GM18505 (cell line): ENCODE data around the gene CLHC1.
"Not testable (repeated sequence)": the region's sequence is repeated elsewhere in the genome, so short reads cannot be mapped to it uniquely, and the experiment has no call there.

ENCODE experiments used
- ATAC-seq: cut with Tn5 transposase; IDR thresholded peaks from one replicate; pipeline ENCODE4 v1.9.1; 2021; ENCODE audit not compliant: unreplicated experiment
- POLR2A ChIP-seq: IDR thresholded peaks from 4 replicates; pipeline ENCODE4 v1.6.1; 2011; ENCODE audit warnings: borderline replicate concordance; ENCODE audit not compliant: insufficient read depth, insufficient read length; ENCODE audit errors: extremely low read depth

Gene CLHC1

DNA sequence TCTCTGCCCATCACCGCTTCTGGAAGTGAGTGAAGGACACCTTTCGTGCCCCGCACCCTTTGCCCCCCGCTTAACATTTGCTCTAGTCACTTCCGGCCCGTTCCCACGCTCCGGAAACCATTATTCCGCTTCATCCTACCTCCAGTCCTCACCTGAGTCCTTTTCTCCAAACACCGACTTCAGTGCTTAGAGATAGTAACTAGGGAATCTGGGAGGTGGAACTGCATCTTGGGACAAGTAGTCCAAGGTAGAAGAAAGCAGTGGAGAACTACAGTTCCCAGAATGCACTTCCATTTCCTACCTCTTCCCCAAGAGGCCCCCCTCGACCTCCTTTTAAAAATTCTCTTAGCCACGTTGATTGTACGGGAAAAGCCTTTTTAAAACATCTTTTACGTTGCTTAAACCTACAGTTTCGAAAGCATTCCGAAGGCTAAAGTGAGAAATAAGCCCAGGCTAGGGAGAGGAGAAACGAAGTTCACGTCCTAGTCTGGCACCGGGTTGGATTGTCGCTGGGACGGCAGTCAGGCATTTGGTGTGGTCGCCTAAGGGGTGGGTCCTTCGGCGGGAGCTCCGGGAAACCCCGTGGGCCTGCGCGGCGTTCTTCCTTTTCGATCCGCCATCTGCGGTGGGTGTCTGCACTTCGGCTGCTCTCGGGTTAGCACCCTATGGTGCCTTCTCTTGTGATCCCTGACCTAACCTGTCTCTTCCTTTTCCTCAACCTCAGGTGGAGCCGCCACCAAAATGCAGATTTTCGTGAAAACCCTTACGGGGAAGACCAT is at the start of gene CLHC1, which contains the start of gene RPS27A:
TSS of gene CLHC1 (minus strand) at position 210 of the 779 bp plus-strand sequence. CDS start 9,882 bp downstream, outside the sequence.
TSS of gene RPS27A (plus strand) at position 605 of the 779 bp plus-strand sequence. CDS start at position 742, 137 bp downstream.
- TF ChIP-seq POLR2A, result peak; percentile 95
- ATAC-seq, result peak; percentile 85

DNA sequence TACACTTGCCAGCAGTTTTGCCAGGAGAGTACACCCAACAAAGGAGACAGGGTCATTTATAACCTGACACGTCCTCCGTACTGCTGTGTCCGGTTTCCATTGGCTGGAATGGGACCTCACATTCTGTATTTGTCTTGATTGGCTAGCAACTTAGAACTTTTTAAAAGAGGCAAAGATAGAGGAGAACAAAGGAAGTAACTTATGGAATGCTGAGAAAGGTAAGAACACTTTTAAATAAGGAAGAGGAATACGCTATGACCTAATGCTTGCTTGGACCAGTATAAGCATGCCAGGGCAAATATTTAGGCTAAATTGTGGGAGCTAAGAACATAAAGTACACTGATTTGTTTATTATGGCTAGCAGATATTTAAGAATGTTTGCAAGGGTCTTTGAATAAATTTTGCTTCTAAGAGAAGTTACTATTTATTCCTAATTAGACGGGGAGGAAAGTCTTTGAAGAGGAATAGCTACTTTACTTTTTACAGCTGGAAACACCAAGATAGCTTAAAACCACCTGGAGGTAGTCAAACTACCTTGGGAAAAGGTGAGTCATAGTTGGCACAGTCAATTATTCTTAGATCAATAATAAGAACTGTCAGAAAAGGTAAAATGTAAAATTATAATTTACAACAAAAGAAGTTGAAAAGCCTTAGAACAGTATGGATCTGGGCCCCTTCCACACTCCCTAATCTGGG is 48.9 kb upstream of the CLHC1 start:
- not testable (repeated sequence) for ATAC-seq

DNA sequence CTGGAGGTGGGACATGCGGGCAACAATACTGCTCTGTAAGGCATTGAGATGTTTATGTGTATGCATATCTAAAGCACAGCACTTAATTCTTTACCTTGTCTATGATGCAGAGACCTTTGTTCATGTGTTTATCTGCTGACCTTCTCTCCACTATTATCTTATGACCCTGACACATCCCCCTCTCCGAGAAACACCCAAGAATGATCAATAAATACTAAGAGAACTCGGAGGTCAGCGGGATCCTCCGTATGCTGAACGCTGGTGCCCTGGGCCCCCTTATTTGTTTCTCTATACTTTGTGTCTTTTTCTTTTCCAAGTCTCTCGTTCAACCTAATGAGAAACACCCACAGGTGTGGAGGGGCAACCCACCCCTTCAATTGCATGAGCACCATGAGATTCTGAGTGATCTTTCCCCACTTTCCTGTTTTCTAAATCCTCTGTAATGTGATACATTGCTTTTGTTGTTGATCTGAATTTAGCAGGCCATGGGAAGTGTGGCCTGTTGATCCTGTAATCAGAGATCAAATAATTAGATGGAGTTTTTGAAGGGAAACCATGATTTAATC is 47.8 kb upstream of the CLHC1 start:
- not testable (repeated sequence) for ATAC-seq

DNA sequence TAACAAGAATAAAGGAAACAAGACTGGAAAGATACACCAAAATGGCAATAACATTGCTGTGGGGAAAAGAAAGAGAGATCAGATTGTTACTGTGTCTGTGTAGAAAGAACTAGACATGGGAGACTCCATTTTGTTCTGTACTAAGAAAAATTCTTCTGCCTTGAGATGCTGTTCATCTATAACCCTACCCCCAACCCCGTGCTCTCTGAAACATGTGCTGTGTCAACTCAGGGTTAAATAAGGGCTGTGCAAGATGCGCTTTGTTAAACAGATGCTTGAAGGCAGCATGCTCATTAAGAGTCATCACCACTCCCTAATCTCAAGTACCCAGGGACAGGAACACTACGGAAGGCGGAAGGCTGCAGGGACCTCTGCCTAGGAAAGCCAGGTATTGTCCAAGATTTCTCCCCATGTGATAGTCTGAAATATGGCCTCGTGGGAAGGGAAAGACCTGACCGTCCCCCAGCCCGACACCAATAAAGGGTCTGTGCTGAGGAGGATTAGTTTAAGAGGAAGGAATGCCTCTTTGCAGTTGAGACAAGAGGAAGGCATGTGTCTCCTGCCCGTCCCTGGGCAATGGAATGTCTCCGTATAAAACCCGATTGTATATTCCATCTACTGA is 47.2 kb upstream of the CLHC1 start:
- not testable (repeated sequence) for ATAC-seq

DNA sequence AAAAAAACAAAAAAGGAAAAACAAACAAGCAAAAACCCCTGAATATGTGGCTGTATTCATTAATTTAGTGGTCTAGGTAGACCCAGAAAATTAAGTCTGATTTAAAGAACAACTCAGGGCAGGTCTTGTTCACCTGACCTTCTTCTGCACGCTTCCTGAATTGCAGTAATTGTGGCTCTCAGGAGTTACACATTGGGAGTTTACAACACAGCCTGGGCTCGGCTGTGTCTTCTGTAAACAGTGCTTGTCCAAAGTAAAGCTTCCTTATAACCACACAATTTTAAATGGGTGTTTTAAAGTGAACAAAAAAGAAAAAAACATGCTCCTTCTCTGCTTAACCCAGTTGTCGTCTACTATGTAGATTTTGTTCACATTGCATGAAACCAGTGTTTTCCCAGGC is 45.2 kb upstream of the CLHC1 start:
- TF ChIP-seq POLR2A, result no peak
- ATAC-seq, result no peak

DNA sequence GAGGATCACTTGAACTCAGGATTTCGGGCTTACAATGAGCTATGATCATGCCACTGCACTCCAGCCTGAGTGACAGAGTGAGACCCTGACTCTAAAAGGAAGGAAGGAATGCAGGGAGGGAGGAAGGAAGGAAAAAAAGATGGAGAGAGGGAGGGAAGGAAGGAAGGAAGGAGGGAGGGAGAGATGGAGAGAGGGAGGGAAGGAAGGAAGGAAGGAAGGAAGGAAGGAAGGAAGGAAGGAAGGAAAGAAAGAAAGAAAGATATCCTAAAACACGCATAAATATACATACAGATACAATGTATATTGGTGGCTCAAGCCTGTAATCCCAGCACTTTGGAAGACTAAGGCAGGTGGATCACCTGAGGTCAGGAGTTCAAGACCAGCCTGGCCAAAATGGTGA is 42.3 kb upstream of the CLHC1 start:
- not testable (repeated sequence) for ATAC-seq

DNA sequence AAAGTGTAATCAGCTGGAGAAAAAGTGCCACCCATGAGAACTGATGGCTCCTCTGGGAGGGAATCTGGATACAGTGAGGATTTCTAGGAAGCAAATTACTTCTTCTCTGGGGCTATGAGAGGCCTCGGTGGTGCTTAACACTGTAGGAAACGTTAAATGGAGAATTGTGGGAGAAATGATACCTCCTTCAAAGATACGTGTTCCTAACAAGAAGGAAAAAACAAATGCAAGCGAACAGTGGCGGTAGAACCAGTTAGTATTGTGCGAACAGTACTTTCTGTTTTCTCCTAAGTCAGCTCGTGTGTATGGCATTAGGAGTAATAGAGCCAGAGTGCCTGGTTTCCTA is 37.5 kb upstream of the CLHC1 start:
- ATAC-seq, result no peak
- TF ChIP-seq POLR2A, result no peak

DNA sequence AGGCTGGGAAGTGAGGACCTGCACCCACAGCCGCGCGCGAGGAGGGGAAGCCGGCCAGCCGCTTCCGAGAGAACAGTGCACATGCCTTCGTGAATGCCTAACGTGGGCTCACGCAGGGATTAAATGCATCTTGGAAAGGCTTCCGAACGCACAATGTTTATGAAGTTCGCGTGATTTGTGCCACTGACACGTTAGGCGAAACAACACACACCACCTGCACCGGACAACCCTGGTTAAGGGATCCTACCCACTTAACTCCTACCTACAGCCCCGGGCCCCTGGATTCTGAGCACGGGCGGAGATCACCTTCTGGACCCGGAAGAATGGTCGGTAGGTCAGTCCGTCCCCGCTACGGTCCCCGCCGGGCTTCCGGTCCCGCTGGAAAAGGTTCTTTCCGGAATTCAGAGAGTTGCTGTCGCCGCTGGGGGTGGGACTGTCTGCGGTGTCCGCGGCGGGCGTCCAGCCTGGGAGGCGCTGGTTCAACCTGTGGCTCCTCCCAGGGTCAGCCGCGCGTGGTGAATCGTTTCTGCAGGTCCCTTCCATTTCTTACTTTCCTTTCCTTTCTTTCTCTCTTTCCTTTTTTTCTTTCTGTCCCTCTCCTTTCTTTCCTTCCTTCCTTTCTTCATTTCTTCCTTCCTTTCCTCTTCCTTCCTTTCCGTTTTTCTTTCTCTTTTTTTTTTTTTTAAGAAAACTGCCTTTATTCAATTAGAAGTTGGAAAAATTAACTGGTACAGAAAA is 37.0 kb upstream of the CLHC1 start, which contains the start of gene MTIF2:
TSS of gene MTIF2 (minus strand) at position 325 of the 738 bp plus-strand sequence. CDS start 5,373 bp downstream, outside the sequence.
- TF ChIP-seq POLR2A, result peak; percentile 98

DNA sequence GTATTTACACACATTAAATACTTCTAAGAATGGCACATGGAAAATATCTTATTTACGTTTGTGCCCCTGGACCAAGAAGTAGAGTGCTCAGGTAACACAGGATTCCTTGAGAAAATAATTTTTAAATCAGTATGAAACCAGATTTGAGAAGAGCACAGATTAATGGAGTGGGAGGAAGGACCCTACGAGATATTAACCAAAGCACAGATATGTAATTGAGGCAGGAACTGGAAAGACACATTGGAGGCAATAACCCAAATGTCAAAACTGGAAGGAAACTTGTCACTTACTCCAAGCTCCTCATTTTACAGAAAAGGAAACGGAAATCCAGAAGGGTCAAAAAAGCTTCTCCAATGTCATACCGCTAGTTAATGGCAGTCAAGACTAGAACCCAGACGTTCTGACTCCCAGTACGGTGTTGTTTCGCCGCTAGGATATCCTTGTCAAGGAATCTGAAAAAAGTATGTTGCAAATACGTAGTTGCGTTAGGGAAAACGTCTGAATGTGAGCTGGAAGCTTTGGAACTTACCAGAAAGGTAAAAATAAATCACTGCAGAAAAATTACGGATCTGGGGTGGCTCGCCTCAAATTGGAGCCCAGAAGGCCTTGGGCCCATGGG is 36.3 kb upstream of the CLHC1 start:
- no peak for TF ChIP-seq POLR2A
- ATAC-seq, result no peak

More for the DNA sequence above, 37.0 kb upstream of the CLHC1 start, which contains the start of gene MTIF2:
- ATAC-seq, result peak; percentile 93

DNA sequence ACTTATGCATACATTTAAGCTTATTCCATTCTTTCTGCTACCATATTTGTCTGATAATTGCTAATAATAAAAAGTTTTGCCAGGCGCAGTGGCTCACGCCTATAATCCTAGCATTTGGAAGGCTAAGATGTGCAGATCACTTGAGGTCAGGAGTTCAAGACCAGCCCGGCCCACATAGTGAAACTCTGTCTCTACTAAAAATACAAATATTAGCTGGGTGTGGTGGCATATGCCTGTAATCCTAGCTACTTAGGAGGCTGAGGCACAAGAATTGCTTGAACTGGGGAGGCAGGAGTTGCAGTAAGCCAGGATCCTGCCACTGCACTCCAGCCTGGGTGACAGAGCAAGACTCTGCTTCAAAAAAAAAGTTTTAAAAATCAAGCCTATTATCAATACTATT is 27.5 kb upstream of the CLHC1 start:
- not testable (repeated sequence) for ATAC-seq

DNA sequence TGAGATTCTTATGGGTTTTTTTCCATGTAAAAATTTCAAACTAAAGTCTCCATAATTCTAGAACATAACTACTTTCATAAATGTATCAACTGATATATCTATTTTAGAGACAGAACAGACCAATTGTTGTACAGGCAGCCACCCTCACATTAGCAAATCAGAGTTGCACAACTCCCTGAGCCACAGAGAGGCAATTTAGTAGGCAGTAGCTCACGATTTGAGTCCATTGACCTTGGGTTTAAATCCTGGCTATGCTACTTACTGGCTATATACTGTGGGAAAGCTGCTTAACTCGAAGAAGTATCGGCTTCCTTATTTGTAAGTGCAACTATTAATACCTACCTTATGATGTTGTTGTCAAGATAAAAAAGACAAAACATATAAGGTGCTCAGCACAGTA is 20.7 kb upstream of the CLHC1 start:
- ATAC-seq, result no peak
- TF ChIP-seq POLR2A, result no peak

DNA sequence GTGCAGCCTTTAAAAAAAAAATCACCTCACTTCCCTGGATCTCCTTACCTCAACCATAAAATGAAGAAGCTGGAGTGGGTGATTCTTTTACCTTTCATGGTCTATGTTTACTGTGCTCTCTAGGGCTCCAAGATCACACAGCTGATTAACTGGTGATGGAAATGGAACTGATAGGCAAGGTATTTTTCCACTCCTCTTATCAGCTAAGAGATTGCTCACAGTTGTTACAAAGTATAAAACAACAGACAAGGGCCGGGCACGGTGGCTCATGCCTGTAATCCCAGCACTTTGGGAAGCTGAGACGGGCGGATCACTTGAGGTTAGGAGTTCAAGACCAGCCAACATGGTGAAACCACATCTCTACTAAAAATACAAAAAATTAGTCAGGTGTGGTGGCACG is 14.9 kb upstream of the CLHC1 start:
- ATAC-seq, result no peak
- no peak for TF ChIP-seq POLR2A

DNA sequence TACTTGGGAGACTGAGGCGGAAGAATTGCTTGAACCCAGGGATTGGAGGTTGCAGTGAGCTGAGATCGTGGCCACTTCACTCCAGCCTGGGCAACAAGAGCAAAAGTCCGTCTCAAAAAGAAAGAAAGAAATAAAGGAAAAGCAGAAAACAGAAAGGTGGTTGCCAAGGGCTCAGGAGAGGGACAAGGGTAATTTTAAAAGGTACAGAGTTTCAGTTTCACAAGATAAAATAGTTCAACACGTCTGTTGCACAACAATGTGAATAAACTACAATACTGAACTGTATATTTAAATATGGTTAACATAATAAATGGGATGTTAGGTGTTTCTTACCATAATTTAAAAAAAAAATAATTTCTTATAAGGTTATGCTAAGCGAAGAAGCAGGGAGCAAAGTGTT is 13.3 kb upstream of the CLHC1 start:
- TF ChIP-seq POLR2A, result no peak
- no peak for ATAC-seq
